HTERT RPE-1 (cell line): ENCODE measurements around the gene ALK.

Experiments used
- in situ Hi-C: fragments of 300-500 bp; cut with MboI; formaldehyde crosslinking; loops from 4 replicates; pipeline ENCODE4 v1.14.3; 2020; ENCODE audit warnings: low sequenced_read_pairs

ALK gene

DNA sequence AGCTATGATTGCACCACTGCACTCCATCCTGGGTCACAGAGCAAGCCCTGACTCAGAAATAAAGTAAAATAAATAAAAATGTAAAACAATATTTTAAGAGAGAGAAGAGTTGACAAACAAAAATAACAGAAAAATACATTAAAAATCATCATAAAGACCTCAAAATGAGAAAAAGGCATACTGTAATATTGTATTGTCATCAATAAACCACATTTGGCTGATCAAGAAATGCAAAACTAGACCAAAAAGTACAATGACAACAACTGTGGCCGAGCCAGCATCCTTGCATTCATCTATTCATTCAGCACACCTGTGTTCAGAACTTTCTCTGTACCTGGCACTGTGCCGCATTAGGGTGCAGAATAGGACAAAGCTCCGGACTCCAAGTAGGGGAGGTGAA is 121.8 kb downstream of the ALK start:
- in situ Hi-C loops: no loop called here

DNA sequence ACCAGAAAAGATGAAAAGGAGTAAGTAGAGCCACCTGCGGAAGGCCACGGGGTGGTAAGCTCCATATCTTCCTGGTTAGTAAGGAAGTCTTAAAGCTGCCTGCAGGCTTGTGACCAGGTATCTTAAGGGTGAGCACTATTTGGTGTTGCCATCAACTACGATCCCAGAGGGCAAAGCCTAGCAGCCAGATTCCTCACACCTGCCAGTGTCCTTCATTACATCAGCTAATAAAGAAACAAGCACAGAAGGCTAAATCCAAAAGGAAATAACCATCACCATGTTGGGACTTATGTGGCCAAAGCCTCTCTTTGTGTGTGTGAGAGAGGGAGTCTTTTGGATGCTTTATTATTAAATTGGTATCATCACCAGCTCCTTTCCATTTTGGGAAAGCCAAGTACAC is 123.5 kb downstream of the ALK start:
- in situ Hi-C loops: no loop called here

DNA sequence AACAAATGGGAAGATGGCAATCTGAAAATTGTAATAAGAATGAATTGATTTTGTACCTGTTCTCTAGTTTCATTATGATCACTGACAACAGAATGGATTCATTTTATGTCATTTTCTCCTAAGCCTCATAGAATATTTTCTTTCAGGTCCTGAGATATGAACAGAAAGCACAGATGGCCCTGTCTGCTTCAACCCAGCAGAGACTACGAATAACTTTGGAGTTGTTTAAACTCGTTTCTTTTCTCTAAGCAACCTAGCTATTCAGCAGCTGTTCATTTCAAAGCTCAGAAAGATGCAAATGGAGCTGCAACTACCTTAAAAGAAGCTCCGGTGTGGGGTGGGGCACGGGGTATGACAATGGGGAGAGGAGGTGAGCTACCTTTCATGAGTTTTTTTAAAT is 124.9 kb downstream of the ALK start:
- in situ Hi-C loops: no loop called here

DNA sequence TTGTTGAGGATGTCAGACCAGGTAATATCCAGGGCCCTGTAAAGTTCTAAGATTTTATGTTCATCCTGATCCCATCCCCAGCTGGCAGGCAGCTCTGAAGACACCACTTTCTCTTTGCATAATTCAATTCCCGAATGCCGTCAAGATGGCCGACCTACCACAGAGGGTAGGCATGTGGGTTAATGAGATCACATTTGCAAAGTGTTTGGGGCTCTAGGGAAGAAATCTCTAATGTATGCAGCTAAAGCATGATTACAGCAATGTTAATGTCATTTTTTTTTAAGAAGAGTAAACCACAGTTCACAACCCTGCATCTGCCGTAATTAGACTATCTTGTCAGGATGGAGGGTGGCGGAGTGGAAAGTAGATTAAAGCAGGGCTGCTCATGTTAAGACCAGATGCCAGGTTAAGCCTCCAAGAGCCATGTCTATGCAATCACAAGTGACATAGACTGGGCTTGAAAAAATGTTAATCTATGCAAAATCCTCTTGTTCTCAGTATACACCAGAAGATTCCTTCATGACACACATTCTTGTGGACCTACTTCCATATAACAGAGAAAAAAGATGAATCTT is 131.4 kb downstream of the ALK start:
- in situ Hi-C loops: no loop called here

DNA sequence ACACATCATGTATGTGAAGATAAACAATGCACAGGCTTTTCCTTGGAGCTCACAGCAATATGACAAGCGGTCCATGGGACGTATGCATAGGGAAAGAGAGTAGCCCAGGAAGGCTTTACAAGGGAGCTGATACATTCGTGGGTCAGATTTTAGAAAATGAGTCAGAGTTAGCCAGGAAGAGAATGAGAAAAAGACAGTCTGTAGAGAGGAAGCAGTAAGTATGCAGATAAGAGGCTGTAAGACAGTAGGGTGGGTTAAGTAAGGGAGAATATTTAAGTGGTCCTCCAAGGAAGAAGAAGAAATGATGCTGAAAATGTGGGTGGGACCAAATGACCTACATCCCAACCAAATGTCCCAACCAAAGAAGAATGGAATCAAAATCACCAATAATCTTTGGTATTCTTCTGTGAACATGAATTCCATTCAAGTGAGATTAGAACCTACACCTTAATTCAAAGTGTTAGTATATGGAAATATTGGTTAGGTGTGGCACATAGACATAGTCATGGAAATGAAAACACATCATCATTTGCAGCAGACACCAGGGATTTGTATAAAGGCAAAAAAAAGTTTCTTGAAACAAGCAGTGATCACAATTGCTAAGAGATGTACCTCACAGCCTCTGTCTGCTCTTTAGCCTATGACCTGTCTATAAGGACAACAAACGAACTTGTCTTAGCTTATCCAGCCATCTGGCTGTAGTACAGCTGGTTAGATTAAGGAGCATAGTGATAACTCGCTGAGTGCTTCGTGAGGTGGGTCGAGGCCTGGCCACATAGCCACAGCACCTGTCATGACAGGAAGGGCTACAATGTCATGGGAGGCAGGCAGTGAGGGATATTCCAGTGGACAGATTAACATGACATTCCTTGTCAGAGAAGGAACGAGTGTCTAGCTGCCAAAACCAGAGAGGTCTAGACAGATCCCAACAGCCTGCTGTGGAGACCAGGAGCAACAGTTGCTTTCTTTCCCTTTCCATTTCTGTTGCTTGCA is 133.6 kb downstream of the ALK start:
- in situ Hi-C loops: no loop called here

DNA sequence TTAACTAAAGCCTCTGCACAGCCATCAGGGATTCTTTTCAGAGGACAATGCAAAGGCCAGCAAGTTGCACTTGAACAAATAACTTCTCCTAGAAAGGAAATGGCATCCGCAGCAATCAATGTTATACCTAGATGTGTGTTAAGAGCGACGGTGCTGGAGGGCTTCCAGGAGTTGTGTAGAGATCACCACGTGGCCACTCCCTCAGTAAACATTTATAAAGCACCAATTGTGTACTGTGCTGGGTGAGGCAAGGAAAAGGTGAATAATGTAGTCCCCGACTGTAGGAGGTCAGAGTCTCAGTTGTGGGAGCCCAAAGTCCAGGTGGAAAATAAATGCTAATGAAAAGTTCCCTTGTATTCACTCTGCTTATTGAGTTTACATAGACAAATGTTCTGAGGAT is 135.0 kb downstream of the ALK start:
- in situ Hi-C loops: no loop called here

DNA sequence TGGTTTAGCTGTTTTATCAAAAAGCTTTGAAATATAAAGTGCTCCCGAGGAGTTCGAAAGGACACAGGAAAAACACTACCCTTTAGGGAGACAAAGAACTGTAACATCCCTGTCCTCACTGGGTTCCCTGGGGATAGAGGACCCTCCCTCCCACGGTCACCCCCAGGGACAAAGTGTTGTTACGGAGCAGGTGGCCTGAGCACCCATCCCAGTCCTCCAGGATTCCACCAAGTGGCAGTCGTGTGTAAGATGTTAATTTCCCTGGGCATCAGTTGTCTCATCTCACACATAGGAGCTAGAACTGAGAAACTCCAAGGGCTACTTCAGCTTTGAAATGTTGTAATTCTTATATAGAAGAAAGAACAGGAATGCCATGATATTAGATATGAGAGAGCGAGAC is 137.7 kb downstream of the ALK start:
- in situ Hi-C loops: no loop called here

DNA sequence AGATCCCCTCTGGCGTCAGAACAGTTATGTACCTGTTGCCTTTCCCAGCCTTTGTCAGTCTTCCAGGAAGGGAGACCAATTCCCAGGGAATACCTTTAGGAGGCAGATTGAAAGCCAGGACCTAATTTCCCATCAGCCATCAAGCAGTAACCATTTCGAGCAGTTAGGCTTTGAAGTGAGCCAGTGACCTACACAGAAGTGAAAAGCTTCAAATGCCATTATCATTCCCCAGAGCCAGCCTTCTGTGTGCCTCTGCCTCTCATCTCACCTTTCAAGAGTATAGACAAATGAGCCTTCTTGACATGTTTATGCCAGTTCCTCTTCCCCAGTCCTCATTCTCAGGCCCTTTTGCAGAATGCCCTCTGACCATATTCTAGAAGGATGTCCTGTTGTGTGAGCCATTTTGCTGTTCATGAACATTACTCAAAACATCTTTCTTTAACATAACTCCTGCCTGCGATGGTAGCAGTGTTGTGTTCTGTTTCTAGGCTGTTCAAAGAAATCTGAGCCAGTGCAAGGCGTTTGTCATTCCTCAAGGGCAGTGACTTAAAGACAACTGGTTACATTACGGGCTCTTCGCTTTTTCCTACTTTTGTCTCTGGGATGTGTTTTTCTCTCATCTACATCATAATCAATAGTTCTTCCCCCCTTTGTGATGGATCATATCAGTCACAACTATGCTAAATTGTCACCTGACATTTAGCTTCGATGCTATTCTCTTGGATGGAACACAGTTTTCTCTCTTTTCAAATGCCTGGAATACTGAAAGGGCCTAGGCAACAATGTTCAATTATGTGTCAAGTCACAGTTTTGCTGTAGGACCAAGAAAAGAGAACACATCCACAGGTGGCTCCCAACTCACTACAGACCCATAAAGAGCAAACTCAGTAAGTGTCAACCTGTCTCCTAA is 138.6 kb downstream of the ALK start:
- in situ Hi-C loops: no loop called here

DNA sequence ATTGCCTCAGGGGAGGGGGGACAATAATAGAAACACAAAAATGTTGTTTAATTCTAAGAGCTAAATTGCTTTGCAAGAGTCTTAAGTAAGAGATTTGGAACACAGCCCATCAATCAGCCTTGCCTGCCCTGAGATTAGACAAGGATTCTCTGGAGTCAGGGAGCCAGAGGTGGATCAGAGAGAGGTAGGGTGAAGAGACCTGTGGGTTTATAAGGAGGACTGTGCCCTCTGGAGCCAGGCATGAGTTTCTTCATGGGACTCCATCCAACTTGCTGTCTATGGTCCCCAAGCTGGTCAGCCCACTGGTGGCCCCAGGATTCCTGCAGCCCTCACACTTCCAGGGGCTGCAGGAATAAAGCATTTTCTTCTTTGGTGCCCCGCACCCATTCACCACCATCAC is 139.3 kb downstream of the ALK start:
- in situ Hi-C loops: no loop called here

DNA sequence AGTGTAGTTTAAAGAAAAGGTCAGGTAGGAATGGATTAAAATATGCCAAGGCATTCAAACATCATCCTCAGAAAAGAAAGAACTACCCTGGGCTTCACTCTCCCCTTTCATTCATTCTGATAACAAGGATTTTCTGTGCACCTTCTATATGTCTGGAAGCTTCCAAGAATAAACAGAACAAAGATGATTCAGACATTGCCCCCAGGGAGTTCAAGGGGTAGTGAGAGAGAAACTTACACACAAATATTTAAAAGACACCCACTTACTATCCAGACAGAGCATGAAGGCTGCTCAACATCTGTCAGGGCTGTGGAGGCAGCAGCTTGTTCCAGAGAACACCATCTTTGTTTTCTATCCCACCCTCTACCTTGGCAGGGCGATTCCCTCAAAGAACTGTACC is 140.5 kb downstream of the ALK start:
- in situ Hi-C loops: no loop called here

DNA sequence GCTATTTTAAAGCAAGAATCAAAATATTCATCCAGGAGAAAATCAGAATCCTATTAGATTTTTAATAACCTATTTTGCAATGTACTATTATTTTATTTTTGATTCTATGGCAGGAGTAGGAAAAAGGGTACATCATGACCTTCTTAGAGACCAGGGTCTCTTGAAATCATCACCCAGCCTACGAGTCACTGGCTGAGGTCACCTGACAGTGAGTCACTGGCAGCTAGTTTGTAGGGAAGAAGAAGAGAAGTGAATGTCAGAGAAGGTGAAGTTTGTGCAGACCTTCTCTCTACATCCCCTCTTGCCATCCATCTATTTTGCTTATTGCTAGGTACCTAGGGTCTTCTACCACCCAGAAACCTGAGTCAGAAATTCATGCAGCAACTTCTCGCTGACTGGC is 144.2 kb downstream of the ALK start:
- in situ Hi-C loops: no loop called here

DNA sequence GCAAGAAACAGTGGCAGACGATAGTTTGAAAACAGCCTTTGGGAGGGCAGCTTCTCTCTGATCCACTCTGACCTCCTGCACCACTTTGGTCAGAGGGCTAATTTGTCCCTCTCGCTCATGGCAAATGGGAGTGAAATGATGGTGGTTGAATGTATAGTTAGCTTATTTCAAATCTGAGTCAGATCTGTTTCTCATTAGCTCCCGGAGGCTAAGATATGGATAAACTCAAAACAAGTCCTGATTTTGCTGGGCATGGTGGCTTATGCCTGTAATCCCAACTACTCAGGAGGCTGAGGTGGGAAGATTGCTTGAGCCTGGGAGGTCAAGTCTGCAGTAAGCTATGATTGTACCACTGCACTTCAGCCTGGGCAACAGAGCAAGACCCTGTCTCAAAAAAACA is 145.0 kb downstream of the ALK start:
- in situ Hi-C loops: no loop called here

DNA sequence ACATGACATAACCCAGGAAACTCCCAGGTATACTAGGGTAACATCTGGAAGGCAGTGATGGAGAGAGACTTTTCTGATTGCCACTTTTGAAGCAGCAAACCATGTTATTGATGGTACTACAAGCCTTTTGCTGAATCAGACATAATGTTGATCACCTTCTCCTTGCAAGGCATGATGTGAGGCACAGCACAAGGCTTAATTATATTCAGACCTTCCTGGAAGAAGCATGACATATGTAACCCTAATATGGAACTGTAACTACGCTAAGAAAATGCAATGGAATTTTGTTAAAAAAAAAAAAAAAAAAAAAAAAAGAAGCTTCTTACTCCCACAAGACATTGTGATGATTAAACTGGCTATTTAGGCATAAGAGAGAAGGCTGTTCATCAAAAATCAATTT is 145.4 kb downstream of the ALK start:
- in situ Hi-C loops: no loop called here

DNA sequence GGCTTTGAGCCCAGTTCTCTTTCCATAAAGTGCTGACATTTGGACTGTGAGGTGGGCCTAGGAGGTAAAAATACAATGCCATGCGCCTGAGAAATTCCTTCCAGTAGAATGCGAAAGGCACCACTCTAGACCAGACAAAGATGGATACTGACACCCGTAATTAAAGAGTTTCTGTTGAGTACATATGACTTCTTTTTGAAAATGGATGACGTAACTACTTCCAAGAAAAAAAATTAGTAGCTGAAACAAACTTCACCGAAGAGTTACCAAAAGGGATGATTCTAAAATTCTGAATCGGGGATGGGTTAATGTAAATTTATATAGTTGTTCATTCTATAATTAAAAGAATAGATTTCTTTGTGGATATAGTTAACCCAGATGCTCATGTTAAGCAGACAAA is 146.8 kb downstream of the ALK start:
- in situ Hi-C loops: no loop called here

DNA sequence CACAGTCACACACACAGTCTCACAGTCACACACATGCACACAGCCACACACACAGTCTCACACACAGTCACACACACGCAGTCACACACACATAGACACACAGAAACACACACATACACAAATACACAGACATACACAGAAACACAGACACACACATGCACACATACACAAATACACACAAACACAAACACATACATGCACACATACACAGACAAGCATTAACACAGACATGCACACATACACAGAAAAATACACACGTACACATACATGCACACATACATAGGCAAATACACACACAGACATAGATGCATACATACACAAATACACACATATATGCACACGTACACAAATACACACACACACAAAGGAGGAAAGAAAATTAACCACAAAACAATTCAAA is 150.5 kb downstream of the ALK start:
- in situ Hi-C loops: no loop called here

DNA sequence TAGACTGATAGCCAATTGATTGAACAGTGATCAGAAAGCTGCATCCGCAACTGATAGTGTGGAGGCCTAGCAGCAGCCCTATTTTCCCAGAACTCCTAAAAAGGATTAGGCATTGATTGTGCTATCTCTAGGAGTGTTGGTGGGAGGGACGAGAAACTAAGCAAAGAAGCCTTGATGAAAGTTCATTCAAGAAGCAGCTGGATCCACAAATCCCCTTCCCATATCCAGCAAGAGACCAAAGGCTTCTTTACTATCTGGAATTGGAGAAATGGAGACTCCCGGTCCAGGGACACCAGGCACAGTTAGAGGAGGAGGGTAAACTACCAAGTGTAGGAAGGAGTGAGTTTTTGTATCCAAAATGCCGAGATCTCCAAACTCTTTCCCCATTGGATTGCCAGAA is 151.5 kb downstream of the ALK start:
- in situ Hi-C loops: no loop called here

DNA sequence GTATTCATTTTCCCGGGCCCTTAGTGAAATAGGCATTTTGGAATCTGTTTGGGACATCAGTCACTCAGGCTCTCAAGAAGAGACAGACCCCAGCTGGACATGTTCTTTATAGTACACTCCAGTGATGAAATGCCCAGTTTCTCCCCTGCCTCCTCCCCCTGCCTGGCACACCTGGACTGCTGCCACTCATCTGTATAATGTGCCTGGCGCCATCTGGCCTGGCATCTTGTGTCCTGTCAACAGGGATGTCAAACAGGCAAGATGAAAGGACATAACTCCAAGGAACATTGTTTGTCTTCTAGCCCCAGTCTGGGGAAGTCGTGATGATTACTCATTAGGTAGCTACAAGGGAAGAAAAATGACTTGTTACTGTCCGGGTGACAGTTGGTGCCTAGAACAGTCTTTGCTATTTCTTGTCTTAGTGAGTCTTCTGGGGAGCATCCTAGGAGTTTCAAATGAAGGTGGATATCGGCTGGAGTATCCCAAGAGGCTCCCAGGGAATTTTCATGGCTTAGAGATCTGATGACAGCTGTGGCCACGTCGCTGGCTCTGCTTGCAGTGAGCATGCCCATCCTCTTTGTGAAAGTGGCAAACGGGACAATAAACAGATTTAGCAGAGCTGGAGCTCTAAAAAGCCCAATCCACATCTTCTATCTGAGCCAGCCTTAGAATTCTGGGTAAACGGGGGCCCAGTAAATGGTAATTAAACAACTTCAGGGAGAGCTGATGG is 153.6 kb downstream of the ALK start:
- in situ Hi-C loops: no loop called here

DNA sequence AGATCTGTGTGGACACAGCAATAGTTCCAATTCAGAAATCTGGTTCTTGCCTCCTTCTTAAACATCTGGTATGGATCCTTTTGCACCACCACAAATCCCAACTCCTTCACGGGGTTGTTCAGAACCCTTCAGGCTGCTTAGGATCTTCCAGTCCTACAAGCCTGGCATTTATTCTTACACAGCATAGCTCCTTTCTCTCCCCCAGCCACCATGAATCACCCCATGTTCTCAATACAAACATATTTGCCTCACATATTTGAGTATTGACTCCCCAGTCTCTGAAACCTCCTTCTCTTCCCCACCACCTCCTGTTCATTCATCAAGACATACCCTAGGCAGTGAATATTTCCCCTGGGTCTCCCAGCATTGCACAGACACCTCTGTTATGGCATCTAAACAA is 155.2 kb downstream of the ALK start:
- in situ Hi-C loops: no loop called here

DNA sequence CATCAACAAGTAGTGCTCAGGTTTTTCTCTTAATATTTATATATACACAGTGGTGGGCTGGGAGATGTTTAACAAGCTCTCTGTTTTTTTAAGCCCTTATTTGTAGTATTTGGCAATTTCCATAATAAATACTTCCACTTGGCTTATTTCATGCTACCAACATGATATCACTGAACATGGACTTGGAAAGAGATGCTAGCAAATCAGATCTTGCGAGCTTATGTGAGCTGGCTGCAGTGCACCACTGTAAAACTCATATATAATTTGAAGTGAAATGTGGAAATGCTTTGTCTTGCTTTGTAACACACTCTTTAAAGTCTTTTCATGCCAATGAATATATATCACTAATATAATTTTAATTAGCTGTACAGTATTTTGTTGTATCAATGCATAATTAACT is 155.7 kb downstream of the ALK start:
- in situ Hi-C loops: no loop called here

DNA sequence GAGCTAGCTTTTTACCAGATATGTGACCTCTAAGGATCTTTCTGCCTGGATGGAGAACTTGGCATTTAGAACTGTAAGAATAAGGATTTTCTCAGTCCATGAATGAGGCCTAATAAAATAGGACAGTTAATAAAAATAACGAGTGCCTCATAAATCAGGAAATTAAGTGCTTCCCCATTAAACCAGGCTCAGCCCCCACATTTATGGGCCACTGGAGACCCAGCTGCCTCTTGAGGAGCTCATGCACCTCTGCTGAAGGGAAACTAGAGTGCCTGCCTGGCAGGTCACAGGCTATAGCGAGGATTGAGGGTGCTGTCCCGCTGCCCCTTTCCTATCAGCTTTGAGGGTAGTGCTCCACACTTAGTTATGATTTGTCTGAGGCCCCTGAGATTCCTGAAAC is 158.0 kb downstream of the ALK start:
- in situ Hi-C loops: no loop called here

DNA sequence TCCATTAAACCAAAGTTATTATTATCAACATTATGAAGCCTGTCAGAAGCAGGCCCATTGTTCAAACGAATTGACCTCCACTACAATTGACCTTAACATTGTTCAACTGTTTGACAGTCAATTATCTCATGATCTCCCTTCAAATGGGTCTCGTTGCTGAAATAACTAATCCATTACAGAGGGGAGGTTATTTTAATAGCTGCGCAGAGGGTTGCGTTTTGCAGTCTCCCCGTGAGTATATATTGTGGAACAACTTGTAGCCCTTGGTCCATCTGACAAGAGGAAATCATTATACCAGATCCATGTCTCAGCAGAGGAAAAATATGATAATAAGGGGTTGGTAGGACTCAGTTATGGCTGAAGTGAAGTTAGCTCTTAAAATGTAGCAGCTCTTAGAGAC is 159.1 kb downstream of the ALK start:
- in situ Hi-C loops: no loop called here
